Stimulated activated naive CD8-positive, alpha-beta T cell treated with anti-CD3 and anti-CD28 coated beads, Interleukin-15, amount 100 ng/mL, for 72 hours (primary cell): Measurements from ENCODE around the gene PRR22.

Experiments
- ATAC-seq: fragments of 150-1000 bp; cut with Tn5 transposase; 2 replicates; pipeline ENCODE4 v1.10.0; 2021; ENCODE audit warnings: mild to moderate bottlenecking, moderate library complexity
- DNase-seq, 2 donors: peaks; one replicate each; pipeline ENCODE4 v3.0.0; 2021 to 2022
- H3K27ac Mint-ChIP-seq, 2 donors: one replicate each; pipeline ENCODE4 v1.8.0; 2022; ENCODE audit warnings: mild to moderate bottlenecking in 2 of 2, mixed read lengths in 2 of 2, moderate library complexity in 2 of 2
- H3K27me3 Mint-ChIP-seq: one replicate; pipeline ENCODE4 v1.8.0; 2022; ENCODE audit warnings: mixed read lengths
- H3K4me1 Mint-ChIP-seq: one replicate; pipeline ENCODE4 v1.8.0; 2022; ENCODE audit warnings: mild to moderate bottlenecking, mixed read lengths
- H3K4me3 Mint-ChIP-seq, 2 donors: one replicate each; pipeline ENCODE4 v1.8.0; 2022; ENCODE audit warnings: mild to moderate bottlenecking in 2 of 2, mixed read lengths in 2 of 2, moderate library complexity in 1 of 2
- H3K9me3 Mint-ChIP-seq, 2 donors: one replicate each; pipeline ENCODE4 v1.8.0; 2022; ENCODE audit warnings: mixed read lengths in 2 of 2

PRR22 gene

GRCh38 chr19:5784581-5785147 lies at the start of gene PRR22:
TSS of gene PRR22 (minus strand) at chr19:5784746. CDS start at chr19:5784660, 86 bp downstream.
- no peaks in the 10 kb centered on the region for H3K27me3 Mint-ChIP-seq
- H3K4me1 Mint-ChIP-seq: peaks cover 36% of the 10 kb centered on the region
- H3K4me3 Mint-ChIP-seq: no peak within 1 kb of the TSS
- DNase-seq (no peak), ATAC-seq (peak; percentile 15)
- peak within 1 kb of the TSS in 1 of 2 donors; percentile 27 for H3K27ac Mint-ChIP-seq
- no peaks in the 10 kb centered on the region for H3K9me3 Mint-ChIP-seq

DNA sequence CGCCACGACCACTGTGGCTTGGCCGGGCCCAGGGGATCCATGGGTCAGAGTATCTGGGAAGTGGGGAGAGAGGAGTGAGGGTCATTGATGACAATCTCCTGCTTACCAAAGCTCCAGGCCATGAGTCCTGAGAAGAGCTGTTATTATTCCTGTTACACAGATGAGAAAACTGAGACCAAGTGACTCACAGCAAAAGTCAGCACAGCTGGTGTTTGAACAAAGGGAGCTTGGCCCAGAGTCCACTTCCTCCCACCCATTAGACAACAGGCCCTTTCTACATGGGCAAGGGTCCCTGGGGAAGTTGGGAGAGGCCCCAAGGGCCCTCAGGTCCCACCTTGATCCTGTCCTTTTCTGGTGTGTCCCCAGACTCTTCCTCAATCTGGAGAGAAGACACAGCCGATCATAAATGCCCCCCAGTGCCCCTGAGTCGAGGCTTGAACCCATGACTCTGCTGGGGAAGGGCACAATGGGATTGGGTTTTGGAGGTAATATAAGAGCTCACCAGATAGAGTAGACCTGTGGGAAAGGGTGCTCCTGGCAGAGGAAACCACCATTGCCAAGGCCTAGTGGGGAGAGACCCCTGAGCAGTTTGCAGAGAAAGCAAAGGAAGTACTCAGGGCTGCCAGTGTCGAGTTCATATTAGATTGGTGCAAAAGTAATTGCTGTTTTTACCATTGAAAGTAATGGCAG lies 48.1 kb upstream of the PRR22 start:
- H3K9me3 Mint-ChIP-seq: no peaks in the 10 kb centered on the region
- no peak overlapping the region for H3K4me3 Mint-ChIP-seq
- no peak overlapping the region for H3K27ac Mint-ChIP-seq
- H3K4me1 Mint-ChIP-seq: peaks cover 12% of the 10 kb centered on the region
- no peaks in the 10 kb centered on the region for H3K27me3 Mint-ChIP-seq
- DNase-seq (no peak), ATAC-seq (no peak)

DNA sequence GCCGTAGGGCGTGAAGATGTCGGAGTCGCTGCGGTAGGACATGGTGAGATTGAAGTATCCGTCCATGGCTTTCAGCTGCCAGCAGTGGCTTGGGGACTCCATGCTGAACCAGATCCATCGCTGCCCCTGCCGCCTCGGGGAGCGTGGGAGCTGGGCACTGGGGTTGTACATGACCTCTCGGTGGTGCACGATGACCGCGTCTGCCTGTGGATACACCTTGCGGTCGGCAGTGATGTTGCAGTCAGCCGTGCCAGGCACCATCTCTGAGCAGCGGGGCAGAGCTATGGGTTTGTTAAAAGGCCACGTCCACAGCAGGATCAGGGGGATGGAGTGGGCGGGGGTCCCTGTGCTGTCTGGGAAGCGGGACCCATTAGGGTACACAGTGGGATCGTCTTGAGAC lies 47.5 kb upstream of the PRR22 start:
- H3K4me3 Mint-ChIP-seq: no peak overlapping the region
- DNase-seq: no peak
- H3K9me3 Mint-ChIP-seq: no peaks in the 10 kb centered on the region
- H3K27ac Mint-ChIP-seq: no peak overlapping the region
- peaks cover 16% of the 10 kb centered on the region for H3K4me1 Mint-ChIP-seq
- ATAC-seq: no peak
- no peaks in the 10 kb centered on the region for H3K27me3 Mint-ChIP-seq

DNA sequence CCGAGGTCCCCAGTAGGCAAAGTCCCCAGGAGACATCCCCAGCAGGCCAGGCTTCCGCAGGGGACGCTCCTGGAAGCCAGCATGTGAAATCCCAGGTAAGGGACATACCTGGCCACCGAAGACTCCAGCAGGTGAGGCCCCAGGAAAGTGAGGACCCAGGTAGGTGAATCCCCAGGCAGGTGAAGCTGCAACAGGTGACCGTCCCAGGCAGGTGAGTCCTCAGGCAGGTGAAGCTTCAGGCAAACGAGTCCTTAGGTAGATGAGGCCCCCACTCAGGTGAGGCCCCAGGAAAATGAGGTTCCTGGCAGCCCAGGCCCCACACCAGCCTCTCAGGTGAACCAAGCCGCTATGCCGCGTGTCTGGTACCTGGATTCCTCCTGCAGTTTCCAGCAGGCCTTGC lies 46.6 kb upstream of the PRR22 start:
- H3K4me1 Mint-ChIP-seq: peaks cover 25% of the 10 kb centered on the region
- ATAC-seq: no peak
- H3K9me3 Mint-ChIP-seq: no peaks in the 10 kb centered on the region
- no peak for DNase-seq
- H3K27me3 Mint-ChIP-seq: no peaks in the 10 kb centered on the region
- H3K4me3 Mint-ChIP-seq: no peak overlapping the region
- no peak overlapping the region for H3K27ac Mint-ChIP-seq

GRCh38 chr19:5829567-5830310 lies 45.2 kb upstream of the PRR22 start:
- H3K27ac Mint-ChIP-seq: peak overlapping the region; percentile 59 to 64
- H3K9me3 Mint-ChIP-seq: no peaks in the 10 kb centered on the region
- peaks cover 26% of the 10 kb centered on the region for H3K4me1 Mint-ChIP-seq
- ATAC-seq: no peak
- no peak for DNase-seq
- H3K27me3 Mint-ChIP-seq: no peaks in the 10 kb centered on the region
- peak overlapping the region; percentile 99 to 100 for H3K4me3 Mint-ChIP-seq

DNA sequence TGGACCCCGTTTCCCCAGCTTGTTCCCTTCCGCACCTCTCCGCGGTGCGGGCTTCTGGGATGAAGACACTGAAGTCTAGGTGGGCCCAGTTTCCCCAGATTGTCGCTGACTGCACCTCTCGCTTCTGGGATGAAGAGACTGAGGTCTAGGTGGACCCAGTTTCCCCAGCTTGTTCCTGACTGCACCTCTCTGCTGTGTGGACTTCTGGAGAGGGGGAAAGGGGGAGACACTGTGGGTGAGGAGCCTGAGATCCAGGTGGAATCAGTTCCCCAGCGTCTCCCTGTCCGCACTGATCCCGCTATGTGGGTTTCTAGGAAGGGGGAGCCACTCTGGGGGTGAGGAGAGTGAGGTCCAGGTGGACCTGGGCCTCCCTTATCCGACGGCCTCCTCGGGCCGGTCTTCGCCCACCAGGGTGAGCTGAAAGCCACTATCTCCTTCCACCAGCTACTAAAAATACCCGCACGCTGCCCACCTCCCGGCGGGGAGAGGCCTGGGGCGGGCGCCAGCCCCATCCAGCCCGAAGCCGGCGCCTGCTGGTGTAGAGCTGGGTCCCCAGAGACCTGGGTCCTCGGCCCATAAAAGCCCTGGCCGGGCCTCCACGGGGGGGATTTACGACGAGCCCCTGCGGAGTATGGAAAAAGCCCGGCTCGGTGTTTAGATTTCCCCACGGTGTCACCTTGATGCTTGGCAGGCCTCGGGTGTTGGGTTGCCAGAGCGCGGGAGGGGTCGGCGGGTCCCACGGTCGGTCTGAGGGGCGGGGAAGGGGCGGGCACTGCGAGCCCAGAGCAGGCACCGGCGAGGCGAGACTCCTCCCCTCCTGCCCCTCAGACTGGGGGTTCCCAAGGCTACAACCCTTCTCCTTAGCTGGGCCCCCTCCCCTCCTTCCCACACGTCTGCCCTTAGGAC lies 44.4 kb upstream of the PRR22 start:
- H3K4me1 Mint-ChIP-seq: peaks cover 26% of the 10 kb centered on the region
- H3K27ac Mint-ChIP-seq: peak overlapping the region; percentile 99
- no peaks in the 10 kb centered on the region for H3K9me3 Mint-ChIP-seq
- DNase-seq (peak; percentile 40 to 43), ATAC-seq (no peak)
- H3K4me3 Mint-ChIP-seq: peak overlapping the region; percentile 99 to 100
- no peaks in the 10 kb centered on the region for H3K27me3 Mint-ChIP-seq

- Mint-ChIP-seq H3K27ac (peak overlapping the region; percentile 99), H3K4me1 (peaks cover 26% of the 10 kb centered on the region), H3K4me3 (peak overlapping the region; percentile 99 to 100), H3K9me3 (no peaks in the 10 kb centered on the region), H3K27me3 (no peaks in the 10 kb centered on the region)
- ATAC-seq (peak; percentile 87), DNase-seq (peak; percentile 98 to 99)
Measured at GRCh38 chr19:5827891-5828660, 43.5 kb upstream of the PRR22 start.

DNA sequence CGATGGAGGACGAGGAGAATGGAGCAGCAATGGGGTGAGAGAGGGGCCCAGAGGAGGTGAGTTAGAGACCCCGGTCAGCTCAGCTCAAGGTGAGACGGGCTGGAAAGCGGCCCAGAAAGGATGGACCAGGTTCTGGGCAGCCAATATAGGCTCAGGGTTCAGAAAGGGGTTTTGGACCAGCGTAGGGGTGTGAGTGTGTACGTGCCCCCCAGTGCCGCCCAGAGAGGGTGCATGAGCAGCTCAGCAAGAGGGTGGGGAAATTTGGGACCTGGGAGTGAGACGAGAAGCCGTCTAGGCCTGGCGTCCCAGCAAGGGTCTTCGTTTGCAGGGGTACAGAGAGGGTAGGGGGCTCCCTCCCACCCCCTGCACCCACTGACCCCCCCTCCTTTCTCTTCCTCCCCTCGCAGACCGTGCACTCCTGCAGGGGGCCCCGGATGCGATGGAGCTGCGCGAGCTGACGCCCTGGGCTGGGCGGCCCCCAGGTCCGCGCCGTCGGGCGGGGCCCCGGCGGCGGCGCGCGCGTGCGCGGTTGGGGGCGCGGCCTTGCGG lies 42.9 kb upstream of the PRR22 start:
- peak overlapping the region; percentile 69 to 96 for H3K27ac Mint-ChIP-seq
- no peaks in the 10 kb centered on the region for H3K27me3 Mint-ChIP-seq
- no peak for DNase-seq
- no peaks in the 10 kb centered on the region for H3K9me3 Mint-ChIP-seq
- H3K4me3 Mint-ChIP-seq: peak overlapping the region; percentile 99 to 100
- ATAC-seq: no peak
- peaks cover 26% of the 10 kb centered on the region for H3K4me1 Mint-ChIP-seq

GRCh38 chr19:5826531-5827341 lies 42.2 kb upstream of the PRR22 start:
- Mint-ChIP-seq H3K4me3 (peak overlapping the region; percentile 99 to 100), H3K27ac (peak overlapping the region; percentile 86 to 96), H3K4me1 (peaks cover 26% of the 10 kb centered on the region), H3K9me3 (no peaks in the 10 kb centered on the region), H3K27me3 (no peaks in the 10 kb centered on the region)
- ATAC-seq: no peak
- peak in 1 of 2 donors; percentile 31 for DNase-seq

GRCh38 chr19:5825178-5825577 lies 40.6 kb upstream of the PRR22 start:
- H3K27ac Mint-ChIP-seq: no peak overlapping the region
- H3K27me3 Mint-ChIP-seq: no peaks in the 10 kb centered on the region
- no peak overlapping the region for H3K4me3 Mint-ChIP-seq

DNA sequence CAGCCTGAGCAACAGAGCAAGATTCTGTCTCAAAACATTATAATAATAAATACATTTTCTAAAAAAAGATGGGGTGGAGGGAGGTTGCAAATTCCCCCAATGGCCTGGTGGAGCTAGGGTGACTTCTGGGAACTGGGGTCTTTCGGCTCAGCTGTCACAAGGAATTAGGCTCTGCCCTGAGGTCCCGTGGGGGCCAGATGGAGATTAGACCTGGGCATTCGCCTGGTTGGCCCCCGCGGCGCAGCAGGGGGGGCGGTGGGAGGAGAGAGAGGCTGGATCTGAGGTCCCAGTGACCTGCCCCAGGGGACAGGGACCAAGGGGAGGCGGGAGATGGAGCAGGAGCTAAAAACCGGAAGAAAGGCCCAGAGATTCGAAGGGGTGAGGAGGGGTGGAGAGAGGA lies 40.2 kb upstream of the PRR22 start:
- Mint-ChIP-seq H3K27ac (no peak overlapping the region), H3K4me1 (peaks cover 21% of the 10 kb centered on the region), H3K4me3 (no peak overlapping the region), H3K9me3 (no peaks in the 10 kb centered on the region), H3K27me3 (no peaks in the 10 kb centered on the region)
- ATAC-seq (no peak), DNase-seq (no peak)

More at GRCh38 chr19:5825178-5825577, 40.6 kb upstream of the PRR22 start:
- no peak for ATAC-seq
- no peak for DNase-seq
- Mint-ChIP-seq H3K4me1 (peaks cover 24% of the 10 kb centered on the region), H3K9me3 (no peaks in the 10 kb centered on the region)

DNA sequence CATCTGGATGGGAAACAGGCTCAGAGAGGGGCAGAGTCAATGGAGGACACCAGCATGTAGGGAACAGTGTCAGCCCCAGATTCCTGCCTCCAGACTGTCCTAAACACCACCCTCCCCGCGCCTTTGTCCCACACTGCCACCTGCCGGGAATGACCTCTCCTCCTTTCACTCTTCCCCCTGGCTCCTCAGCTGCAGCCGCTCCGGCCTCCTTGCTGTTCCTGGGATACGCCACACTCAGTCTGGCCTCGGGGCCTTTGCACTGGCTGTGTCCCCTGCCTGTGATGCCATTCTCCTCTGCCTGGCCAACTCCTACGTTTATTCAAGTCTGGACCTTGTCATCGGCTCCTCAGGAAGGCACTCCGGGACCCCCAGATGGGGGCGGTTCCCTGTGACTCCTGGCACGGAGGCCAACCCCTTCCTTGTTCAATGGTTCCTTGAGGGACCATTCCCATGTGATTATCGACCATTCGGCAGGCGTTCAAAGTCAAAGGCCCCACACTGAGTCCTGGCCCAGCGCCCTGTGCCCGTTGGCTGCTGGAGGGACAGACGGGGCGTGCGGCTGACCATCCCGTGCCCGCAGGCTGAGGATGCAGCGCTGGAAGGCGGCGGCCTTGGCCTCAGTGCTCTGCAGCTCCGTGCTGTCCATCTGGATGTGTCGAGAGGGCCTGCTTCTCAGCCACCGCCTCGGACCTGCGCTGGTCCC lies 39.2 kb upstream of the PRR22 start:
- DNase-seq: no peak
- ATAC-seq: no peak
- H3K9me3 Mint-ChIP-seq: no peaks in the 10 kb centered on the region
- H3K4me3 Mint-ChIP-seq: no peak overlapping the region
- H3K27me3 Mint-ChIP-seq: no peaks in the 10 kb centered on the region
- H3K4me1 Mint-ChIP-seq: peaks cover 21% of the 10 kb centered on the region
- H3K27ac Mint-ChIP-seq: no peak overlapping the region

DNA sequence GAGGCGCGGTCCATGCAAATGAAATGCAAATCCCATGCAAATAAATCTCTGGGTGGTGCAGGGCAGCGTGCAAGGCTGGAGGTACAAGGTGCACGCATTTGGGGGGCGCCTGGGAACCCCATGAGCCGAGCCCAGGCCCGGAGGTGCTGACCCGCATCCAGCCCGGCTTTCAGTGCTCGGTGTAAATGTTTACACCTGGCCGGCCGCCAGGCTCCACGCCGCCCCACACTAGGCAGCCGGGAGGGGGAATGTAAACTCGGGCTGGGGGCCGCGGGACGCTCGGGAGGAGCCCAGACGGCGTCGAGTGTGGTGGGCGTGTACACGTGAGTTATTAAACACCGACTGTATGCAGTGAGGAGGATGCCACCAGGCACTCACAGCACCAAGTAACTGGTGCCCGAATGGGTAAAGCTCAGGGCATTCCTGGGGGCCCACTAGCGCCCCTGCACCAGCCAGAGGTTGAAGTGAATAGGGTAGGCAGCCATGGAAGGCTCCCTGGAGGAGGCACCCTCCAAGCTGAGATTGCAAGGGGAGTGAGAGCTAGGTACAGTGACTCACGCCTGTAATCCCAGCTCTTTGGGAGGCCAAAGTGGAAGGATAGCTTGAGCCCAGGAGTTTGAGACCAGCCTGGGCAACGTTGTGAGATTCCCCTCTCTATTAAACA lies 37.8 kb upstream of the PRR22 start:
- no peaks in the 10 kb centered on the region for H3K27me3 Mint-ChIP-seq
- ATAC-seq: no peak
- DNase-seq: no peak
- peaks cover 13% of the 10 kb centered on the region for H3K4me1 Mint-ChIP-seq
- no peak overlapping the region for H3K27ac Mint-ChIP-seq
- no peaks in the 10 kb centered on the region for H3K9me3 Mint-ChIP-seq
- H3K4me3 Mint-ChIP-seq: no peak overlapping the region
